ENCODE data around the gene CARF.

DNA sequence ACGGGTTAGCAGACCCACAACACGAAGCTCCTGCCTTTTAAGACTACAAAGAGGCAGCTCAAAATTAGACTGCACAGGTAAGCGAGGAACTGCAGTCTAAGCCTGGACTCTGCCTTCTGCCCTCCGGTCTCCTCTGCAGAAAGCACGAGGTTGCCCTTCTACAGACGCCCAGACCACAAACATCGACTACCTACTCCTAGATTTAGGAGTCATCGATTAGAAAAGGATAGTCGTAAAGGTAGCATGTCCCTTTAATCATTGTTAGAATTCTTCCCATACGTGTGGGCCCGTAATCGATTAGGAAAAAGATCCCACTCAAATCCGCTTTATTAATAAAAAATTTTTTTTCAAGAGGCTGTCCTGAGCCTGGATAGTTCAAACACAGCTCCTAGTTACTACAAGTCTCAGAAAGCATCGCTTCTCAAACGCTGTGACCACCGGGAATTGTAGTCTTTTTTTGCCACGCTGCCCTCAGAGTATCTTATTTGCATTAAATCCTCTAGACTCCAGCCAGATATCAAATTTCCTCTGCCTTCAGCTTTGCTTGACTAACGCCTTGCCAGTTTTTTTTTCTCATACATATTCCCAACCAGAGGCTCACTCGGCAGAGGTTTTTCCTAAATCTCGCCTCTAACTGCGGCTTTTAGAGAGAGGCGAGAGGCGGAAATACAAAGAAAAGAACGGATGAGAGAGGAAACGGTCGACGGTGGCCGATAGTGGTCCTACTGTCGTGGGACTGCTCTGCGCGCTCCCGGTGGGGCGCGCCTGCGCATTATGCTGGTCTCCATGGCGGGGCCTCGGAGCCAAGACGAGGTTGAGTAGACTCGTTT lies at the start of gene CARF, which contains the start of gene WDR12:
- TF ChIP-seq EZH2 (IDR thresholded peaks at IDR 0.05; ENCODE audit: insufficient read depth, poor library complexity, severe bottlenecking) (no peak), EZH2phosphoT487 (IDR thresholded peaks at IDR 0.05; ENCODE audit: insufficient read depth, low read depth) (no peak)

Data from GM23248 (cell line).